OCI-LY7 (cell line): ENCODE measurements around the gene COL18A1.

Experiments used
- EZH2phosphoT487 ChIP-seq: fragments of 200-600 bp; sonication (generic); IDR thresholded peaks from 2 replicates; pipeline ENCODE4 v1.6.1; 2018; ENCODE audit warnings: low read depth, borderline replicate concordance, mild to moderate bottlenecking, mixed run types, antibody characterized with exemption, low read length, moderate library complexity, mixed read lengths
- TF ChIP-seq, protein P1 (sequence below): fragments of 200-600 bp; sonication (generic); conservative IDR thresholded peaks from 2 replicates; pipeline ENCODE4 v1.5.1; 2014; ENCODE audit warnings: mild to moderate bottlenecking, antibody characterized with exemption, low read length, moderate library complexity, mixed read lengths

DNA sequence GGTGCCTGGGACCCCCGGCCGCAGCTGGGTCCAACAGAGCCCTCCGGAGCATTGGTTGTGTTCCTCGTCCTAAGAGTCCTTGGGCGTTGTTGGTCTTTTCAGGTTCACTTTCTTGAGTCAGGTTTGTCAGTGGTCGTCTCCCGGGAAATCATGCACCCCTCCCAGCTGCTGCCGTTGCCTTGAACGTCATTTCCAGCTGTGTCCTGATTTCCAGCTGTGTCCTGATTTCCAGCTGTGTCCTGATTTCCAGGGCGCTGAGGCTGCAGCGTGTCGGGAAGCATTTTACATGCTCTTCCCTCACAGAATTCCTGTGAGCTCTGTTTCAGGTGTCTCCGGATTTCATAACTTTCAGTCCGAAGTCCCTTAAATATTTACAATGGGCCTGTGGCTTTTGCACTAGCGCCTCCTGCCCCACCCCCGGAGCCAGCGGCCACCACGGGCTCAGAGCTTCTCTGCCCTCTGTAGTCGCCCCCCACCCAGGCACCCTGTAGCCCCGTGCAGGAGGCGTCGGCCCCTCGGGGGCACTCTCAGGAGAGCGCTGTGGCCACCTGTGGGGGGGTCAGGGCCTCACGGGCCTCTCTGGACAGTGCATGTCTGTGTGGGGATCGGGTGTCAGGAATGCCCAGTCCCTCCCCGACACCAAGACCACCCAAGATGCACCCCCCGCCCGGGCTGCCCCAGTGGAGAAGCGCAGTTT is 66.7 kb downstream of the COL18A1 start:
- TF ChIP-seq, protein P1, sequence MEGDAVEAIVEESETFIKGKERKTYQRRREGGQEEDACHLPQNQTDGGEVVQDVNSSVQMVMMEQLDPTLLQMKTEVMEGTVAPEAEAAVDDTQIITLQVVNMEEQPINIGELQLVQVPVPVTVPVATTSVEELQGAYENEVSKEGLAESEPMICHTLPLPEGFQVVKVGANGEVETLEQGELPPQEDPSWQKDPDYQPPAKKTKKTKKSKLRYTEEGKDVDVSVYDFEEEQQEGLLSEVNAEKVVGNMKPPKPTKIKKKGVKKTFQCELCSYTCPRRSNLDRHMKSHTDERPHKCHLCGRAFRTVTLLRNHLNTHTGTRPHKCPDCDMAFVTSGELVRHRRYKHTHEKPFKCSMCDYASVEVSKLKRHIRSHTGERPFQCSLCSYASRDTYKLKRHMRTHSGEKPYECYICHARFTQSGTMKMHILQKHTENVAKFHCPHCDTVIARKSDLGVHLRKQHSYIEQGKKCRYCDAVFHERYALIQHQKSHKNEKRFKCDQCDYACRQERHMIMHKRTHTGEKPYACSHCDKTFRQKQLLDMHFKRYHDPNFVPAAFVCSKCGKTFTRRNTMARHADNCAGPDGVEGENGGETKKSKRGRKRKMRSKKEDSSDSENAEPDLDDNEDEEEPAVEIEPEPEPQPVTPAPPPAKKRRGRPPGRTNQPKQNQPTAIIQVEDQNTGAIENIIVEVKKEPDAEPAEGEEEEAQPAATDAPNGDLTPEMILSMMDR = no peak
- no peak for TF ChIP-seq EZH2phosphoT487
